GM23248 (cell line): Measurements from ENCODE around the gene MARF1. TPM values are rescaled to one million over a fixed set of nuclear protein-coding genes. Genes with fewer than 3 reads are reported as not detected.

Experiments used
- DNase-seq: peaks from one replicate; pipeline ENCODE4 v3.0.0-alpha.2; 2015
- H2AFZ ChIP-seq: fragments of 200-600 bp; sonication (generic); 2 replicates; pipeline ENCODE4 v1.6.1; 2016; ENCODE audit warnings: antibody characterized with exemption
- H3F3A ChIP-seq: fragments of 200-600 bp; sonication (generic); 2 replicates; pipeline ENCODE4 v1.6.1; 2016; ENCODE audit warnings: mild to moderate bottlenecking, antibody characterized with exemption, mixed run types; ENCODE audit not compliant: insufficient read depth
- H3K27ac ChIP-seq: fragments of 200-600 bp; sonication (generic); 2 replicates; pipeline ENCODE4 v1.5.1; 2016; ENCODE audit warnings: mild to moderate bottlenecking
- H3K27me3 ChIP-seq: fragments of 200-600 bp; sonication (generic); replicated peaks from 2 replicates; pipeline ENCODE4 v1.6.1; 2016; ENCODE audit warnings: mild to moderate bottlenecking; ENCODE audit not compliant: insufficient read depth
- H3K36me3 ChIP-seq: fragments of 200-600 bp; sonication (generic); 2 replicates; pipeline ENCODE4 v1.6.1; 2016; ENCODE audit warnings: low read depth, mild to moderate bottlenecking
- H3K4me1 ChIP-seq: fragments of 200-600 bp; sonication (generic); 2 replicates; pipeline ENCODE4 v1.6.1; 2016; ENCODE audit warnings: mild to moderate bottlenecking; ENCODE audit not compliant: insufficient read depth
- H3K4me2 ChIP-seq: fragments of 200-600 bp; sonication (generic); one replicate; pipeline ENCODE4 v1.6.1; 2016; ENCODE audit warnings: mild to moderate bottlenecking; ENCODE audit not compliant: unreplicated experiment
- H3K4me3 ChIP-seq: fragments of 200-600 bp; sonication (generic); 2 replicates; pipeline ENCODE4 v1.5.1; 2016; ENCODE audit warnings: mild to moderate bottlenecking
- H3K79me2 ChIP-seq: fragments of 200-600 bp; sonication (generic); 2 replicates; pipeline ENCODE4 v1.6.1; 2016; ENCODE audit warnings: mild to moderate bottlenecking; ENCODE audit not compliant: insufficient read depth
- H3K9ac ChIP-seq: fragments of 200-600 bp; sonication (generic); 2 replicates; pipeline ENCODE4 v1.6.1; 2016; ENCODE audit warnings: mild to moderate bottlenecking
- H3K9me2 ChIP-seq: fragments of 200-600 bp; sonication (generic); 2 replicates; pipeline ENCODE4 v1.6.1; 2016; ENCODE audit warnings: mixed run types, mild to moderate bottlenecking, moderate library complexity; ENCODE audit not compliant: insufficient read depth
- H3K9me3 ChIP-seq: fragments of 200-600 bp; sonication (generic); one replicate; pipeline ENCODE4 v1.6.1; 2017; ENCODE audit warnings: low read depth
- H4K20me1 ChIP-seq: fragments of 200-600 bp; sonication (generic); 2 replicates; pipeline ENCODE4 v1.6.0; 2016; ENCODE audit not compliant: insufficient read depth
- EZH2 ChIP-seq: fragments of 200-600 bp; sonication (generic); IDR thresholded peaks from 2 replicates; pipeline ENCODE4 v1.6.1; 2018; ENCODE audit warnings: antibody characterized with exemption, mild to moderate bottlenecking; ENCODE audit not compliant: insufficient read depth, poor library complexity, severe bottlenecking
- EZH2phosphoT487 ChIP-seq: fragments of 200-600 bp; sonication (generic); IDR thresholded peaks from 2 replicates; pipeline ENCODE4 v1.6.1; 2018; ENCODE audit warnings: antibody characterized with exemption, moderate library complexity, mild to moderate bottlenecking, low read depth; ENCODE audit not compliant: insufficient read depth
- WGBS, 2 experiments: methylation state at CpG; one replicate each; pipeline ENCODE4 v1.1.6; 2015 to 2017; ENCODE audit warnings: low lambda C conversion rate in 2 of 2, low coverage in 1 of 2; ENCODE audit errors: missing lambda C conversion rate in 2 of 2; 5-methylcytosine and 5-hydroxymethylcytosine counted together
- in situ Hi-C: fragments of 300-500 bp; cut with MboI; formaldehyde crosslinking; loops from 2 replicates; pipeline ENCODE4 v1.15.0; 2020
- polyA plus RNA-seq: library from polyadenylated mRNA; unstranded; fragments of >200 nt; fragmentation: Nextera tagmentation; extraction: Ambion mirVana; gene quantifications from 2 replicates; pipeline ENCODE4 v1.2.1, GENCODE V29; 2016
- total RNA-seq: library from RNA; depleted of rRNA; stranded (reverse); fragments of >200 nt; shearing (Covaris generic); gene quantifications from 2 replicates; pipeline ENCODE4 v1.2.3, GENCODE V29; 2014

MARF1 gene
- total and polyA plus RNA-seq, 2 experiments from 2014 or later = 9.2 to 20.1 TPM

- DNase-seq = peak; percentile 14
- in situ Hi-C loops = no loop called here
- Histone ChIP-seq H3K27ac (no peak overlapping the region), H4K20me1 (no peaks in the 10 kb centered on the region), H3K4me3 (no peak overlapping the region), H3F3A (peaks cover 22% of the 10 kb centered on the region), H3K9ac (no peak overlapping the region), H3K9me3 (no peaks in the 10 kb centered on the region), H3K79me2 (no peaks in the 10 kb centered on the region), H3K27me3 (no peaks in the 10 kb centered on the region), H3K9me2 (no peaks in the 10 kb centered on the region), H2AFZ (no peak overlapping the region), H3K4me1 (0 out of 2 replicates have a peak, but pooled peaks cover 1% of the 10 kb centered on the region), H3K36me3 (peaks cover 58% of the 10 kb centered on the region), H3K4me2 (no peak overlapping the region)
- TF ChIP-seq EZH2 = no peak
- no peak for TF ChIP-seq EZH2phosphoT487
- WGBS, 2 experiments = 96% methylated on average over 21 of the region's 21 CpGs
Measured at GRCh38 chr16:15599303-15600070, 43.5 kb downstream of the MARF1 start.

GRCh38 chr16:15598648-15599190, 44.2 kb downstream of the MARF1 start:
- H2AFZ ChIP-seq = no peak overlapping the region
- no peak overlapping the region for H3K4me3 ChIP-seq
- 94 to 96% methylated on average over 13 to 17 of the region's 17 CpGs for WGBS, 2 experiments
- in situ Hi-C loops = no loop called here
- no peak for DNase-seq
- H3K79me2 ChIP-seq = no peaks in the 10 kb centered on the region
- no peak overlapping the region for H3K27ac ChIP-seq
- H3K27me3 ChIP-seq = no peaks in the 10 kb centered on the region
- no peak overlapping the region for H3K9ac ChIP-seq
- H4K20me1 ChIP-seq = no peaks in the 10 kb centered on the region
- peaks cover 62% of the 10 kb centered on the region for H3K36me3 ChIP-seq
- H3K4me2 ChIP-seq = no peak overlapping the region
- peaks cover 30% of the 10 kb centered on the region for H3F3A ChIP-seq
- no peaks in the 10 kb centered on the region for H3K4me1 ChIP-seq
- TF ChIP-seq EZH2 (no peak), EZH2phosphoT487 (no peak)
- no peaks in the 10 kb centered on the region for H3K9me2 ChIP-seq
- no peaks in the 10 kb centered on the region for H3K9me3 ChIP-seq

GRCh38 chr16:15597822-15598647, 44.9 kb downstream of the MARF1 start:
- no peak for DNase-seq
- no peak overlapping the region for H2AFZ ChIP-seq
- H3K9ac ChIP-seq = no peak overlapping the region
- peaks cover 55% of the 10 kb centered on the region for H3K36me3 ChIP-seq
- no peak overlapping the region for H3K4me2 ChIP-seq
- no peaks in the 10 kb centered on the region for H3K9me2 ChIP-seq
- TF ChIP-seq EZH2phosphoT487 = no peak
- no peak for TF ChIP-seq EZH2
- 96 to 97% methylated on average over 15 of the region's 15 CpGs for WGBS, 2 experiments
- H3K9me3 ChIP-seq = no peaks in the 10 kb centered on the region
- H4K20me1 ChIP-seq = no peaks in the 10 kb centered on the region
- H3K79me2 ChIP-seq = no peaks in the 10 kb centered on the region
- in situ Hi-C loops = no loop called here
- H3F3A ChIP-seq = peaks cover 31% of the 10 kb centered on the region
- H3K4me1 ChIP-seq = no peaks in the 10 kb centered on the region
- no peak overlapping the region for H3K27ac ChIP-seq
- H3K27me3 ChIP-seq = no peaks in the 10 kb centered on the region
- no peak overlapping the region for H3K4me3 ChIP-seq

GRCh38 chr16:15597135-15597534, 45.8 kb downstream of the MARF1 start:
- Histone ChIP-seq H3K9me3 (no peaks in the 10 kb centered on the region), H3K79me2 (no peaks in the 10 kb centered on the region)
- no peak for DNase-seq

More at GRCh38 chr16:15597135-15597534, 45.8 kb downstream of the MARF1 start:
- Histone ChIP-seq H3K4me3 (no peak overlapping the region), H3K9me2 (no peaks in the 10 kb centered on the region), H4K20me1 (no peaks in the 10 kb centered on the region), H3K36me3 (peaks cover 47% of the 10 kb centered on the region), H3K4me1 (no peaks in the 10 kb centered on the region), H3K27ac (no peak overlapping the region), H3K9ac (no peak overlapping the region), H3K27me3 (no peaks in the 10 kb centered on the region), H3F3A (peaks cover 31% of the 10 kb centered on the region), H2AFZ (no peak overlapping the region), H3K4me2 (no peak overlapping the region)
- 74 to 77% methylated on average over 6 of the region's 6 CpGs for WGBS, 2 experiments
- TF ChIP-seq EZH2phosphoT487 (no peak), EZH2 (no peak)
- in situ Hi-C loops = no loop called here
